ENCODE data around the gene CHMP4A.
"Not testable (repeated sequence)": the region's sequence is repeated elsewhere in the genome, so short reads cannot be mapped to it uniquely, and the experiment has no call there.

The CHMP4A gene

DNA sequence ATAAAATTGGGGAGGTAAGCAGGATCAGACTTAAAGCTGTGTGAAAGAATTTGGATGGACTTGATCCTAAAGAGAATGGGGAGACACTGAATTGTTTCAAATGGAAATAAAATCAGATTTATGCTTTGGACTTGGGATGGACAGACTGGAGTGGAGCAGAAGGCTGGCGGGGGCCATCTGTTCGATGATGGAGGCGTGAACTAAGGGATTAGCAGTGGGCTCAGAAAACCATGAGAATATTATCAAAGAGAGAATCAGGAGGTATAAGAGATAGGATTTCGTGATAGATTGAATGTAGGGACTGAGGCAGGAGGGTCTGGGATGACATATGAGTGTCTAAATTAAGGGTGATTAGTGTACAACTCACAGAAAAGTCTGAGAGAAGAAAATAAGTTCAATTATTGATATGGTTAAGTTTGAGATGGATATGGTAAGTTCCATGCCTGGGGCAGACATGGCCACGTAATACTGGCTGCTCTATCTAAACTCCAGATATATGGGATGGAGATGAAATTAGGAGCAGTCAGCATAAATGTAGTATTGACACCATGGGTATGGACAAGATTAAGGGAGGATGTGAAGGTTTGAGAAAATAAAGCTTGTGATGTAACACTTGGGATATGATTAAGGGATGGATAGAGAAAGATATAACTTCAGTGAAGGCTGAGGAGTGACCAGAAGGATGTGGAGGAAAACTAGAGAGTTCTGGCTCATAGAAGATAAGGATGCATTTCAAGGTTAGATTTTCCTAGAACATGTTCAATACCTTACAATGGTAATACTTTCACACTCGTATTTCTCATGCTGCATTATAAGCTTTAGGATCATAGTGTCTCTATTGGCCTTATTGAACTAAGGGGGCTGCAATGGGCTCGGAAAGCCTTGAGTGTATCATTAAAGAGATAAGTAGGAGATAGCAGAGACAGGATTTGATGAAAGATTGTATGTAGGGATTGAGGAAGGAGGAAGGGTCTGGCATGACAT is 8.8 kb downstream of the CHMP4A start:
- Histone ChIP-seq H3K27me3 (ENCODE audit: control insufficient read depth, insufficient read depth, low read length) (no peaks in the 10 kb centered on the region), H3K4me3 (ENCODE audit: low read depth, low read length) (no peak overlapping the region), H3K4me2 (ENCODE audit: low read length) (no peak overlapping the region), H3K4me1 (no peaks in the 10 kb centered on the region), H3K9me3 (ENCODE audit: control insufficient read depth, low read length) (no peaks in the 10 kb centered on the region), H3K27ac (no peak overlapping the region), H3K79me2 (peaks cover 21% of the 10 kb centered on the region), H2AFZ (no peak overlapping the region), H3K9ac (no peak overlapping the region), H3K36me3 (ENCODE audit: control insufficient read depth, insufficient read depth, low read length) (no peaks in the 10 kb centered on the region)
- TF ChIP-seq, protein P1, sequence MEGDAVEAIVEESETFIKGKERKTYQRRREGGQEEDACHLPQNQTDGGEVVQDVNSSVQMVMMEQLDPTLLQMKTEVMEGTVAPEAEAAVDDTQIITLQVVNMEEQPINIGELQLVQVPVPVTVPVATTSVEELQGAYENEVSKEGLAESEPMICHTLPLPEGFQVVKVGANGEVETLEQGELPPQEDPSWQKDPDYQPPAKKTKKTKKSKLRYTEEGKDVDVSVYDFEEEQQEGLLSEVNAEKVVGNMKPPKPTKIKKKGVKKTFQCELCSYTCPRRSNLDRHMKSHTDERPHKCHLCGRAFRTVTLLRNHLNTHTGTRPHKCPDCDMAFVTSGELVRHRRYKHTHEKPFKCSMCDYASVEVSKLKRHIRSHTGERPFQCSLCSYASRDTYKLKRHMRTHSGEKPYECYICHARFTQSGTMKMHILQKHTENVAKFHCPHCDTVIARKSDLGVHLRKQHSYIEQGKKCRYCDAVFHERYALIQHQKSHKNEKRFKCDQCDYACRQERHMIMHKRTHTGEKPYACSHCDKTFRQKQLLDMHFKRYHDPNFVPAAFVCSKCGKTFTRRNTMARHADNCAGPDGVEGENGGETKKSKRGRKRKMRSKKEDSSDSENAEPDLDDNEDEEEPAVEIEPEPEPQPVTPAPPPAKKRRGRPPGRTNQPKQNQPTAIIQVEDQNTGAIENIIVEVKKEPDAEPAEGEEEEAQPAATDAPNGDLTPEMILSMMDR (IDR thresholded peaks at IDR 0.05), result no peak

DNA sequence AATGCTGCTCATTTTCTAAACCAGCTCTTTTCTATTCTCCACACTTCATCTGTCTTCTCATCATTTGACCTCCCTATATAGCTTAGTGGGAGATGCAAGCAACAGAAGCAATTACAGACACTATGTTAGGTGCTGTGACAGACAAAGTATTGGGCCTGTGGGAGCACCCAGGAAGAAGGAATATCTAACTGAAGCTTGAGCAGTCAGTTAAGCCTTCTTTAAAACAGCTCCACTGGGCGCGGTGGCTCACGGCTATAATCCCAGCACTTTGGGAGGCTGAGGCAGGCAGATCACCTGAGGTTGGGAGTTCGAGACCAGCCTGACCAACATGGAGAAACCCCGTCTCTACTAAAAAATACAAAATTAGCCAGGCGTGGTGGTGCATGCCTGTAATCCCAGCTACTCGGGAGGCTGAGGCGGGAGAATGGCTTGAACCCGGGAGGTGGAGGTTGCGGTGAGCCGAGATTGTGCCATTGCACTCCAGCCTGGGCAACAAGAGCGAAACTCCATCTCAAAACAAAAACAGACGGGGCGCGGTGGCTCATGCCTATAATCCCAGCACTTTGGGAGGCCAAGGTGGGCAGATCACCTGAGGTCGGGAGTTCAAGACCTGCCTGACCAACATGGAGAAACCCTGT is 9.9 kb downstream of the CHMP4A start:
- not testable (repeated sequence) for H3K4me3 ChIP-seq (ENCODE audit: low read depth, low read length); H3K9ac ChIP-seq; H2AFZ ChIP-seq; H3K4me1 ChIP-seq; H3K4me2 ChIP-seq (ENCODE audit: low read length); H3K36me3 ChIP-seq (ENCODE audit: control insufficient read depth, insufficient read depth, low read length); H3K27me3 ChIP-seq (ENCODE audit: control insufficient read depth, insufficient read depth, low read length); H3K27ac ChIP-seq; H3K9me3 ChIP-seq (ENCODE audit: control insufficient read depth, low read length)
- peaks cover 27% of the 10 kb centered on the region for H3K79me2 ChIP-seq

GRCh38 chr14:24202538-24202937 is 10.8 kb downstream of the CHMP4A start:
- H3K36me3 ChIP-seq (ENCODE audit: control insufficient read depth, insufficient read depth, low read length); H3K27me3 ChIP-seq (ENCODE audit: control insufficient read depth, insufficient read depth, low read length); H3K9me3 ChIP-seq (ENCODE audit: control insufficient read depth, low read length); H3K4me1 ChIP-seq; H3K9ac ChIP-seq; H3K4me3 ChIP-seq (ENCODE audit: low read depth, low read length); H3K27ac ChIP-seq; H2AFZ ChIP-seq; H3K4me2 ChIP-seq (ENCODE audit: low read length): not testable (repeated sequence)
- H3K79me2 ChIP-seq, result peaks cover 30% of the 10 kb centered on the region

DNA sequence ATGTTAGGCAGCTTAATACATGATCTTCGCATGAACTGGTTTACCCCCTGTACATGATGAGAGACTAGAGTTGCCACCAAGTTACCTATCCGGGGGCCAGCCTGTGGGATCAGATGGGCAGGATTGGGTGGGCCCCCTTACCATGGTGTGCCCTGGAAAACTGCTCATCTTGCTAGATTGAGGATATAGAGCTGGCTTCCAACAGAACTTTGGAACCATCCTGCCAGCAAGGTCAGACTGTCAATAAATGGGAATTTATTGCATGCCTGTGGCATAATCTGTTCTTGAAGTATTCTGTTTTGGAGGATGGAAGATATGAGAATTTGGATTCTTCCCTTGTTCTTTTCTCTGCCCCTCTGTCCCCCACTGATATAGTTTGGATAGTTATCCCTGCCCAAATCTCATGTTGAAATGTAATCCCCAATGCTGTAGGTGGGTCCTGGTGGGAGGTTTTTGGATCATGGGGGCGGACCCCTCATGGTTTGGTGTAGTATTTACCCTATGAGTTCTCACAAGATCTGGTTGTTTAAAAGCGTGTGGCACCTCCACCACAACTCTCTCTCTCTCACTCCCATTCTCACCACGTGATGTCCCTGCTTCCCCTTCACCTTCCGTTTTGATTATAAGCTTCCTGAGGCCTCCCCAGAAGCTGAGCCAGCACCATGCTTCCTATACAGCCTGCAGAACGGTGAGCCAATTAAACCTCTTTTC is 14.3 kb downstream of the CHMP4A start:
- H3K9ac ChIP-seq, result no peak overlapping the region
- H3K4me3 ChIP-seq (ENCODE audit: low read depth, low read length), result no peak overlapping the region
- H3K4me1 ChIP-seq, result peaks cover 9% of the 10 kb centered on the region
- no peak overlapping the region for H3K4me2 ChIP-seq (ENCODE audit: low read length)
- no peak overlapping the region for H2AFZ ChIP-seq
- H3K79me2 ChIP-seq, result peaks cover 40% of the 10 kb centered on the region
- no peaks in the 10 kb centered on the region for H3K36me3 ChIP-seq (ENCODE audit: control insufficient read depth, insufficient read depth, low read length)
- no peaks in the 10 kb centered on the region for H3K9me3 ChIP-seq (ENCODE audit: control insufficient read depth, low read length)
- TF ChIP-seq, protein P1 (IDR thresholded peaks at IDR 0.05), result no peak
- no peaks in the 10 kb centered on the region for H3K27me3 ChIP-seq (ENCODE audit: control insufficient read depth, insufficient read depth, low read length)
- H3K27ac ChIP-seq, result no peak overlapping the region

GRCh38 chr14:24197056-24197450 is 16.2 kb downstream of the CHMP4A start:
- H2AFZ ChIP-seq, result no peak overlapping the region
- TF ChIP-seq, protein P1 (IDR thresholded peaks at IDR 0.05), result no peak
- H3K9ac ChIP-seq, result no peak overlapping the region
- no peak overlapping the region for H3K4me3 ChIP-seq (ENCODE audit: low read depth, low read length)
- no peaks in the 10 kb centered on the region for H3K27me3 ChIP-seq (ENCODE audit: control insufficient read depth, insufficient read depth, low read length)
- H3K36me3 ChIP-seq (ENCODE audit: control insufficient read depth, insufficient read depth, low read length), result no peaks in the 10 kb centered on the region
- no peaks in the 10 kb centered on the region for H3K9me3 ChIP-seq (ENCODE audit: control insufficient read depth, low read length)
- peaks cover 9% of the 10 kb centered on the region for H3K4me1 ChIP-seq
- H3K4me2 ChIP-seq (ENCODE audit: low read length), result peak overlapping the region; percentile 44
- H3K27ac ChIP-seq, result no peak overlapping the region
- peaks cover 27% of the 10 kb centered on the region for H3K79me2 ChIP-seq
